Esophagus muscularis mucosa (tissue), 4 donors: Measurements from ENCODE around the gene ATP4B.

ENCODE experiments used
- EP300 ChIP-seq: sonication (generic); formaldehyde crosslinking; IDR thresholded peaks from one replicate; pipeline ENCODE4 v1.6.1; 2017; ENCODE audit warnings: antibody characterized with exemption
- POLR2AphosphoS5 ChIP-seq, 2 donors: sonication (generic); formaldehyde crosslinking; IDR thresholded peaks; one replicate each; pipeline ENCODE4 v1.6.1; 2017; ENCODE audit warnings: antibody characterized with exemption in 2 of 2
- TF ChIP-seq, protein P1 (sequence below), 3 experiments: fragments of 200-600 bp in 2 of 3; fragments of 450-650 bp in 1 of 3; sonication (generic) in 2 of 3; IDR thresholded peaks; one replicate each; pipeline ENCODE4 v1.5.1; 2017 to 2019; ENCODE audit warnings: antibody characterized with exemption in 3 of 3, mild to moderate bottlenecking in 2 of 3, moderate library complexity in 1 of 3

GRCh38 chr13:113635709-113636108 lies 22.3 kb downstream of the ATP4B start:
- TF ChIP-seq EP300 (no peak), POLR2AphosphoS5 (IDR thresholded peaks at IDR 0.05) (no peak)
- TF ChIP-seq, protein P1, sequence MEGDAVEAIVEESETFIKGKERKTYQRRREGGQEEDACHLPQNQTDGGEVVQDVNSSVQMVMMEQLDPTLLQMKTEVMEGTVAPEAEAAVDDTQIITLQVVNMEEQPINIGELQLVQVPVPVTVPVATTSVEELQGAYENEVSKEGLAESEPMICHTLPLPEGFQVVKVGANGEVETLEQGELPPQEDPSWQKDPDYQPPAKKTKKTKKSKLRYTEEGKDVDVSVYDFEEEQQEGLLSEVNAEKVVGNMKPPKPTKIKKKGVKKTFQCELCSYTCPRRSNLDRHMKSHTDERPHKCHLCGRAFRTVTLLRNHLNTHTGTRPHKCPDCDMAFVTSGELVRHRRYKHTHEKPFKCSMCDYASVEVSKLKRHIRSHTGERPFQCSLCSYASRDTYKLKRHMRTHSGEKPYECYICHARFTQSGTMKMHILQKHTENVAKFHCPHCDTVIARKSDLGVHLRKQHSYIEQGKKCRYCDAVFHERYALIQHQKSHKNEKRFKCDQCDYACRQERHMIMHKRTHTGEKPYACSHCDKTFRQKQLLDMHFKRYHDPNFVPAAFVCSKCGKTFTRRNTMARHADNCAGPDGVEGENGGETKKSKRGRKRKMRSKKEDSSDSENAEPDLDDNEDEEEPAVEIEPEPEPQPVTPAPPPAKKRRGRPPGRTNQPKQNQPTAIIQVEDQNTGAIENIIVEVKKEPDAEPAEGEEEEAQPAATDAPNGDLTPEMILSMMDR (IDR thresholded peaks at IDR 0.05) = no peak
